ENCODE measurements around the gene ELL2. TPM values are rescaled to one million over a fixed set of nuclear protein-coding genes. Genes with fewer than 3 reads are reported as not detected.

Gene ELL2
- polyA plus RNA-seq, 2 donors = 29.1 to 39.6 TPM

DNA sequence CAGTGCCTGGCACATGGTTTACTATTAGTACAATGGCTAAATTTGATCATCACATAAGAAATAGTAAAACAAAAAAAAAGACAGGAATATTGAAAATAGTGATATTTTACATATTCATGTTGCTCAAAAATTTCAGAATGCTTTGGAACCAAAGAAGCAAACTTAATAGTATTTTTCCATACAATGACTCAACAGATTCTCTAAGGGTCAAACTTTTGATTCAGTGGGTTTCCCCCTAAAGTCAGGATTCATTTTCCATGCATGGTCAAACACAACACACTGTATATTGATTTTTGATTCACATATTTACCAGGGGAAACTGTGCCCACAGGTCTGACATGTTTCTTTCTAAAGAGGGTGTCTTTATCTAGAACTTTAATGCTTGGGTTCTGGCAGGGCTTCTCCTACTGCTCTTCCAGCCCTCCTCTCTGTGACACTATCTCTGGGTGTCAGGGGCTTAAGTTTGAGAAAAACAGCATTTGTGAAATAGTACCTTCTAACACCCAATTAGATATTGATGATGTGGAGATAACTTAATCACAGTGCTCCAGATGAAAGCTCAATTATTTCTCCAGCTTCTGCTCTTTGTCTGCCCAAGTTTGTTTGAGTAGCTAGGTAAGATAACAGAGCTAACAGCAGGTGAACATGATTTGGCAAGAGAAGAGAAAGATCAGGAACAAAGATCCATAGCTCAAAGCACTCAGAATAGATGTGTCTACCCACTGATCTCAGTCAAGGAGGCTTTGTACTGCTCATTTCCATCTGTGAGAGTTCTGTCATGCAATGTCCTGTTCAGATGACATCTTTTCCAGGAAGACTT is 35.5 kb upstream of the ELL2 start:
- Histone ChIP-seq H3K36me3 (ENCODE audit: control insufficient read depth in 2 of 2, insufficient read depth in 2 of 2, low read length in 1 of 2) (no peaks in the 10 kb centered on the region), H3K9me3 (ENCODE audit: control insufficient read depth in 2 of 2, insufficient read depth in 1 of 2, low read depth in 1 of 2, low read length in 1 of 2) (no peaks in the 10 kb centered on the region), H3K4me1 (ENCODE audit: control insufficient read depth in 2 of 2, insufficient read depth in 2 of 2, low read length in 1 of 2) (no peaks in the 10 kb centered on the region), H3K4me3 (ENCODE audit: low read depth in 1 of 2, low read length in 2 of 2) (no peak overlapping the region), H3K27me3 (ENCODE audit: control insufficient read depth in 1 of 2, insufficient read depth in 2 of 2, low read length in 2 of 2) (no peaks in the 10 kb centered on the region), H3K27ac (ENCODE audit: low read depth in 2 of 2, low read length in 1 of 2) (no peak overlapping the region)

DNA sequence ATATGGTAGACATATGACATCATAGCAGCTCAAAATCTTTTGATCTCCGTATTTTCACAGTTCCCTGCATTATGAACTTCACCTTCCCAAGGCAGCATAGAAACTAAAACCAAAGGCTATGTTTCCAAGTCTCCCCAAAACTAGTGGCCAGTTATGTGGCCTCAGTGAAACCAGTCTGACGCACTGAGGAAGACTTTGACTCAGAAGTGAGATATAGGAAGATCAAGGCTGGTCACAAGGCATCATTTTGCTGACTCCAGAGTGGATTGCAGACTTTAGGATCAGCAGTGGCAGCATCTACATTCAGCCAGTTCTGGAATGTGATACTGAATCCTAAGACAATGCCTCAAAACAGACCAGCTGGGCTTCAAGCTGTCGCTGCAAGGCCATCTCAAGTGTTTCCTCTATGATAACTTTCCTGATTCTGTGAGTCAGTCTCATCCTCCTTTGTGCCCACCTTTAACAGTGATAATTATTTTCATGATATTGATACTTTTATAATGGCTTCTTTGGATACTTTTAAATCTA is 34.4 kb upstream of the ELL2 start:
- H3K4me3 ChIP-seq (ENCODE audit: low read depth in 1 of 2, low read length in 2 of 2) = no peak overlapping the region
- H3K9me3 ChIP-seq (ENCODE audit: control insufficient read depth in 2 of 2, insufficient read depth in 1 of 2, low read depth in 1 of 2, low read length in 1 of 2) = no peaks in the 10 kb centered on the region
- 89 to 91% methylated on average over 3 of the region's 3 CpGs for WGBS, 2 donors
- no peaks in the 10 kb centered on the region for H3K27me3 ChIP-seq (ENCODE audit: control insufficient read depth in 1 of 2, insufficient read depth in 2 of 2, low read length in 2 of 2)
- H3K27ac ChIP-seq (ENCODE audit: low read depth in 2 of 2, low read length in 1 of 2) = no peak overlapping the region
- no peaks in the 10 kb centered on the region for H3K4me1 ChIP-seq (ENCODE audit: control insufficient read depth in 2 of 2, insufficient read depth in 2 of 2, low read length in 1 of 2)
- H3K36me3 ChIP-seq (ENCODE audit: control insufficient read depth in 2 of 2, insufficient read depth in 2 of 2, low read length in 1 of 2) = no peaks in the 10 kb centered on the region

DNA sequence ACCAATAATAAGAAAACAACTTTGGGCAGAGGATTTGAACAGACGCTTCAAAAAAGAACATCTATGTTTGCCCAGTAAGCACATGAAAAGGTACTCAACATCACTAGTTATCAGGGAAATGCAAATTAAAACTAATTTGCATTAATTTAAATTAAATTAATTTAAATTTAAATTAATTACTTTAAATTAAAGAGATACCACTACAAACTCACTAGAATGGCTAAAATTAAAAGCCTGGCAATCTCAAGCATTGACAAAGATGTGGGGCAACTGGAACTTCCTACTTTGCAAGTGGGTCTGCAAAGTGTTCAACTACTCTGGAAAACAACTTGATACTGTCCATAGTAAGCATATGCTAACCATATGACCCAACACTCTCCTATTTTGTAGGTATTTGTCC is 32.1 kb upstream of the ELL2 start:
- WGBS, 2 donors = 98 to 100% methylated on average over 1 of the region's 1 CpG
- Histone ChIP-seq H3K27me3 (ENCODE audit: control insufficient read depth in 1 of 2, insufficient read depth in 2 of 2, low read length in 2 of 2) (no peaks in the 10 kb centered on the region), H3K4me3 (ENCODE audit: low read depth in 1 of 2, low read length in 2 of 2) (no peak overlapping the region), H3K9me3 (ENCODE audit: control insufficient read depth in 2 of 2, insufficient read depth in 1 of 2, low read depth in 1 of 2, low read length in 1 of 2) (no peaks in the 10 kb centered on the region), H3K27ac (ENCODE audit: low read depth in 2 of 2, low read length in 1 of 2) (no peak overlapping the region), H3K4me1 (ENCODE audit: control insufficient read depth in 2 of 2, insufficient read depth in 2 of 2, low read length in 1 of 2) (no peaks in the 10 kb centered on the region), H3K36me3 (ENCODE audit: control insufficient read depth in 2 of 2, insufficient read depth in 2 of 2, low read length in 1 of 2) (no peaks in the 10 kb centered on the region)

DNA sequence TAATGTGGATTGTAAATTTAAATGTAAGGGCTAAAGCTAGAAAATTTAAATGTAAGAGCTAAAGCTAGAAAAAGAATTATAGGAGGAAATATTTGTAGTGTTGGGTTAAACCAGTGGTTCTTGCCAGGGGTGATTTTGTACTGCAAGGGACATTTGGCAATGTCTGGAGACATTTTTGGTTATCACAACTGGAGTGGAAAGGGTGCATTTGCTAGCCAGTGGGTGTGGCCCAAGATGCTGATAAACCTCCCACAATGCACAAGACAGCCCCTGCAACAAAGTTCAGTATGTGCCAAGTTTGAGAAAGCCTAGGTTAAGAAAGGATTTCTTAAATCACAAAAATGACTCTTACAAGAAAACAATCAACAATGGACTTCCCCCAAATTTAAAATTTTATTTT is 31.6 kb upstream of the ELL2 start:
- no peak overlapping the region for H3K4me3 ChIP-seq (ENCODE audit: low read depth in 1 of 2, low read length in 2 of 2)
- no peaks in the 10 kb centered on the region for H3K27me3 ChIP-seq (ENCODE audit: control insufficient read depth in 1 of 2, insufficient read depth in 2 of 2, low read length in 2 of 2)
- H3K9me3 ChIP-seq (ENCODE audit: control insufficient read depth in 2 of 2, insufficient read depth in 1 of 2, low read depth in 1 of 2, low read length in 1 of 2) = no peaks in the 10 kb centered on the region
- no peak overlapping the region for H3K27ac ChIP-seq (ENCODE audit: low read depth in 2 of 2, low read length in 1 of 2)
- no peaks in the 10 kb centered on the region for H3K4me1 ChIP-seq (ENCODE audit: control insufficient read depth in 2 of 2, insufficient read depth in 2 of 2, low read length in 1 of 2)
- H3K36me3 ChIP-seq (ENCODE audit: control insufficient read depth in 2 of 2, insufficient read depth in 2 of 2, low read length in 1 of 2) = no peaks in the 10 kb centered on the region

DNA sequence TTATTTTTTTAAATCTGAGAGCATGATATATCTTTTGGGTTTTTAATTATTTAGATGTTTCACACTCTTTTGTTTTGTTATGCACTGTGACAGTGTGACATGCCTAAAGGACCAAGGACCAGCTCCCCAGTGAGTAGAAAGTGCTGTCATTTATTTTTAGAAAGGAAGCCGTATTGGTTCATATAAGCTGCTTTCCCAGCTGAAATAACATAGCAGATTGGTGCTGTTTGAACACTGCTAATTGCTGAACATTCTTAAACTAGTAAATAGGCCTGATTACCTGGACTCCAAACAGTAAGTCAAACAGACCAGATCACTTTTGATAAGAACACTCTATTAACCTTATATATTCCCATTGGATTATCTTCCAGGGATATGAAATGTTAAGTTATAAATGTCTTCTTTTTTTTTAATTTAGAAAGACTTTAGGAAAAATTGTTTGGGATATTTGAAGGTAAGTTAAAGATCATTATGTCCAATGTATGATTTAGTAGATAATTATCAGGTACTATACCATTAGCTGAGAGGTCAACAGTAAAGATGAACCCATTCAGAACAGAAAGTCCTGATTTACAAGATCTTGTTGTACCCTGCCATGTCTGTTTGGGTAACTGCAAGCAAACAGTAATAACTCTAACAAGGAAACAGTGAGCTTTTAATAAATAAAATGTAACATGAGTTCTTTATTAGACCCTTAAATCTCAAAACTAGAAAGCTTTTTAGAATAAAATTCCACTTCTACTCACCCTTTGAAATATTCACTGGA is 27.8 kb upstream of the ELL2 start:
- H3K36me3 ChIP-seq (ENCODE audit: control insufficient read depth in 2 of 2, insufficient read depth in 2 of 2, low read length in 1 of 2) = no peaks in the 10 kb centered on the region
- no peak overlapping the region for H3K27ac ChIP-seq (ENCODE audit: low read depth in 2 of 2, low read length in 1 of 2)
- no peaks in the 10 kb centered on the region for H3K4me1 ChIP-seq (ENCODE audit: control insufficient read depth in 2 of 2, insufficient read depth in 2 of 2, low read length in 1 of 2)
- no peaks in the 10 kb centered on the region for H3K27me3 ChIP-seq (ENCODE audit: control insufficient read depth in 1 of 2, insufficient read depth in 2 of 2, low read length in 2 of 2)
- 68 to 72% methylated on average over 1 of the region's 1 CpG for WGBS, 2 donors
- H3K9me3 ChIP-seq (ENCODE audit: control insufficient read depth in 2 of 2, insufficient read depth in 1 of 2, low read depth in 1 of 2, low read length in 1 of 2) = no peaks in the 10 kb centered on the region
- no peak overlapping the region for H3K4me3 ChIP-seq (ENCODE audit: low read depth in 1 of 2, low read length in 2 of 2)

DNA sequence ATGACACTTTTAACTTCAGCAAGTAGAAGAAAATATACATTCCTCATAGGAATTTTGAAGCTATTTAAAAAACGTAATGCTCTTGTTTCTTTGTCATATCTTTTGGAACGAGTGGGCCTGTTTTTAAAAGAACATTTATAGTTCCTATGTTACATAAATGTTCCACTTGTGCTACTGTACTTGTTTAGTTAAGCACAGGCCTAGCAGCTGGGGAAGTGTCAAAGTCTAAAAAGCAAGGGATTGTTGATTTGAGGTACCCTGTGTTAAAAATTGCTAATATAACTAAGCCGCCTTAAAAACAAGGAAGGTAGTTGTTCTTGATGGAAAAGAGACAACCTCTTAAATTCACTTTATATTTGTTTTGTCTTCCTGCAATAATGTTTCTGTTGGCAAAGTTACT is 27.2 kb upstream of the ELL2 start:
- Histone ChIP-seq H3K9me3 (ENCODE audit: control insufficient read depth in 2 of 2, insufficient read depth in 1 of 2, low read depth in 1 of 2, low read length in 1 of 2) (no peaks in the 10 kb centered on the region), H3K27me3 (ENCODE audit: control insufficient read depth in 1 of 2, insufficient read depth in 2 of 2, low read length in 2 of 2) (no peaks in the 10 kb centered on the region), H3K4me3 (ENCODE audit: low read depth in 1 of 2, low read length in 2 of 2) (no peak overlapping the region), H3K27ac (ENCODE audit: low read depth in 2 of 2, low read length in 1 of 2) (no peak overlapping the region), H3K36me3 (ENCODE audit: control insufficient read depth in 2 of 2, insufficient read depth in 2 of 2, low read length in 1 of 2) (no peaks in the 10 kb centered on the region), H3K4me1 (ENCODE audit: control insufficient read depth in 2 of 2, insufficient read depth in 2 of 2, low read length in 1 of 2) (no peaks in the 10 kb centered on the region)
- 65 to 77% methylated on average over 3 of the region's 3 CpGs for WGBS, 2 donors

DNA sequence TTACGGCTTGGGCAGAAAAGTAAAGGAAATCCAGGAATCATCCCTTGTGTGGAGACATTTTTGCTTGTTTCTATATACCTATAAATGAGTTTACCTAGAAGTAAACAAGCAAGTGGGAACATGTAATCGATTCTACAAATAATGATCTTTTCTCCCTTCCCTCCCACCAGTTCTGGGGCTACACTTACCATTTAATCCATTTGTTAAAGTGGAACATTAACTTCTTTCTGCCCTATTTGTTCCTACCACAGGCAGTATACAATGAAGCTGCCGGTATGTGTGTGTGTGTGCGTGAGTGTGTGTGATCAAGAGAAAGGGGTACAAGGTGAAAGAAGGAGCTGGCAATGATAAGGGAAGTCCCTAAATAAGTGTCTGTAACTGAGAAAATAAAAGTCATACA is 26.4 kb upstream of the ELL2 start:
- Histone ChIP-seq H3K9me3 (ENCODE audit: control insufficient read depth in 2 of 2, insufficient read depth in 1 of 2, low read depth in 1 of 2, low read length in 1 of 2) (no peaks in the 10 kb centered on the region), H3K4me3 (ENCODE audit: low read depth in 1 of 2, low read length in 2 of 2) (no peak overlapping the region), H3K27me3 (ENCODE audit: control insufficient read depth in 1 of 2, insufficient read depth in 2 of 2, low read length in 2 of 2) (no peaks in the 10 kb centered on the region), H3K36me3 (ENCODE audit: control insufficient read depth in 2 of 2, insufficient read depth in 2 of 2, low read length in 1 of 2) (no peaks in the 10 kb centered on the region), H3K27ac (ENCODE audit: low read depth in 2 of 2, low read length in 1 of 2) (no peak overlapping the region), H3K4me1 (ENCODE audit: control insufficient read depth in 2 of 2, insufficient read depth in 2 of 2, low read length in 1 of 2) (no peaks in the 10 kb centered on the region)
- WGBS, 2 donors = 86 to 95% methylated on average over 4 of the region's 4 CpGs

DNA sequence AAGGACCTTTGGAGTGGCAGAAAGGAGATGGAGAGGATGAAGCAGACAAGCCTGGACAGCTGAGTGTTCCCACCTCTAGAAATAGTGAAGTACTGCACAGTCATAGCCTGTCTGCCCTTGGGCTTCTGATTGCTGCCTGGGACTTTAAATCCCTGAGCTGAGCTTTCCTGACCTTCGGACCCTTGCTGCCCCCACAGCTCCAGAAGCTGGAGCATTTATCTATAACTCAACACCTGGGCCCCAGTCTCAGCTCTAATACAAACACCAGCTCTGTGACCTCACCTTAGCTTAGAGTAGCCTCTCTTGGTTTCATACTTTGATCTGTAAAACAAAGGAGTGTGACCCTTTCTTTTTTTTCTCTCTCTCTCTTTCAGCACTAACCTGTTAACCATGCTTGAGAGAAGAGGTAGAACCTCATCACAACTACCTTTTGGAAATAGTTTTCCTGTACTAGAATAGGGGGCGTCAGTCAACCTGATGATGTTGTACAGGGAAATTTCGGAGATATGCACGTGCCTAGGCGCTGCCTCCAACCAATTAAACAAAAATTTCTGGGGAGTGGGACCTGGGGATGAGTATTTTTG is 25.4 kb upstream of the ELL2 start:
- WGBS, 2 donors = 74 to 94% methylated on average over 5 of the region's 5 CpGs
- H3K4me1 ChIP-seq (ENCODE audit: control insufficient read depth in 2 of 2, insufficient read depth in 2 of 2, low read length in 1 of 2) = no peaks in the 10 kb centered on the region
- no peaks in the 10 kb centered on the region for H3K27me3 ChIP-seq (ENCODE audit: control insufficient read depth in 1 of 2, insufficient read depth in 2 of 2, low read length in 2 of 2)
- H3K36me3 ChIP-seq (ENCODE audit: control insufficient read depth in 2 of 2, insufficient read depth in 2 of 2, low read length in 1 of 2) = no peaks in the 10 kb centered on the region
- no peak overlapping the region for H3K4me3 ChIP-seq (ENCODE audit: low read depth in 1 of 2, low read length in 2 of 2)
- H3K27ac ChIP-seq (ENCODE audit: low read depth in 2 of 2, low read length in 1 of 2) = no peak overlapping the region
- H3K9me3 ChIP-seq (ENCODE audit: control insufficient read depth in 2 of 2, insufficient read depth in 1 of 2, low read depth in 1 of 2, low read length in 1 of 2) = no peaks in the 10 kb centered on the region

DNA sequence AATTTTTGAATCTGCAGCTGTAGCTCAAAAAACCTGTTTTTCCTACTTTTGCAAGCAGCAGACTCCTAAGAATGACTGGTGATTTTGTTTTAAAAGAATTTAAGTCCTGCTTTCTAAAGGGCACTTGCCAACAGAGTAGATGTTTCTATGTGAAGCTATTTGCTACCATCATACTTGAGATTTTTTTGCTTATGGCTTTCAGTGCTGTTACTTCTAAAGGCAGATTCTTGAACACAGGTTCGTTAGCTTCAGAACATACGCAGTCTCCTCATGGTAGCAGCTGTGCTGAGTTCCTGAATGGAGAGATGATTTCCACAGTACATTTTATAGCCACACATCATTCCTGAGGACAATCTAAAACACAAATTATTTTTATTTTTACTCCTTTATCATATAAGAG is 24.4 kb upstream of the ELL2 start:
- H3K4me1 ChIP-seq (ENCODE audit: control insufficient read depth in 2 of 2, insufficient read depth in 2 of 2, low read length in 1 of 2) = no peaks in the 10 kb centered on the region
- no peak overlapping the region for H3K27ac ChIP-seq (ENCODE audit: low read depth in 2 of 2, low read length in 1 of 2)
- WGBS, 2 donors = 74 to 88% methylated on average over 2 of the region's 2 CpGs
- no peaks in the 10 kb centered on the region for H3K9me3 ChIP-seq (ENCODE audit: control insufficient read depth in 2 of 2, insufficient read depth in 1 of 2, low read depth in 1 of 2, low read length in 1 of 2)
- no peak overlapping the region for H3K4me3 ChIP-seq (ENCODE audit: low read depth in 1 of 2, low read length in 2 of 2)
- H3K27me3 ChIP-seq (ENCODE audit: control insufficient read depth in 1 of 2, insufficient read depth in 2 of 2, low read length in 2 of 2) = no peaks in the 10 kb centered on the region
- no peaks in the 10 kb centered on the region for H3K36me3 ChIP-seq (ENCODE audit: control insufficient read depth in 2 of 2, insufficient read depth in 2 of 2, low read length in 1 of 2)

Data from esophagus (tissue), 2 donors.